Hepatocyte (in vitro differentiated cells): ENCODE measurements around the gene POMP.

ENCODE experiments used
- EZH2 ChIP-seq: fragments of 200-600 bp; sonication (generic); IDR thresholded peaks from 2 replicates; pipeline ENCODE4 v1.6.1; 2016; ENCODE audit warnings: antibody characterized with exemption, mild to moderate bottlenecking, borderline replicate concordance
- TF ChIP-seq, protein P1 (sequence below): fragments of 200-600 bp; sonication (generic); IDR thresholded peaks from 2 replicates; pipeline ENCODE4 v1.5.1; 2016; ENCODE audit warnings: antibody characterized with exemption, mild to moderate bottlenecking; ENCODE audit not compliant: poor library complexity

DNA sequence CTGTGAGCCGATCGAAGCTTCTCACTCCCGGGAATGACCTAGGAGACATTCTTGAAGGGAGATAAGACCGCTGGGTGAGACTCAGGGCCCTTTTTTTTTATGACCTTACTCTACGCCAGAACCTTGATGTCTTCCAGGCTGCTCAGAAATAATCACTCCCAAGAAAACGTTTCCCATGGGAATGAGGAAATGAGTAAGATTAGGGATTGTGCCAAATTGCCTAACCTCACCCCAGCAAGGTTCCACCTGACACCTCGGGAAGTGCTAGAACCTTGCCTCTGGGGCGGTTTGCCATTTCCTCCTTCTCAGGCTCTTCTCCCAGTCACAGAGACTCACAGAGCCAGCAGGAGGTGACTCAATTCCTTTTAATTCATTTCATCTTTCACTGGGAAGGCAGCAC is 57.6 kb downstream of the POMP start:
- TF ChIP-seq, protein P1, sequence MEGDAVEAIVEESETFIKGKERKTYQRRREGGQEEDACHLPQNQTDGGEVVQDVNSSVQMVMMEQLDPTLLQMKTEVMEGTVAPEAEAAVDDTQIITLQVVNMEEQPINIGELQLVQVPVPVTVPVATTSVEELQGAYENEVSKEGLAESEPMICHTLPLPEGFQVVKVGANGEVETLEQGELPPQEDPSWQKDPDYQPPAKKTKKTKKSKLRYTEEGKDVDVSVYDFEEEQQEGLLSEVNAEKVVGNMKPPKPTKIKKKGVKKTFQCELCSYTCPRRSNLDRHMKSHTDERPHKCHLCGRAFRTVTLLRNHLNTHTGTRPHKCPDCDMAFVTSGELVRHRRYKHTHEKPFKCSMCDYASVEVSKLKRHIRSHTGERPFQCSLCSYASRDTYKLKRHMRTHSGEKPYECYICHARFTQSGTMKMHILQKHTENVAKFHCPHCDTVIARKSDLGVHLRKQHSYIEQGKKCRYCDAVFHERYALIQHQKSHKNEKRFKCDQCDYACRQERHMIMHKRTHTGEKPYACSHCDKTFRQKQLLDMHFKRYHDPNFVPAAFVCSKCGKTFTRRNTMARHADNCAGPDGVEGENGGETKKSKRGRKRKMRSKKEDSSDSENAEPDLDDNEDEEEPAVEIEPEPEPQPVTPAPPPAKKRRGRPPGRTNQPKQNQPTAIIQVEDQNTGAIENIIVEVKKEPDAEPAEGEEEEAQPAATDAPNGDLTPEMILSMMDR: no peak
- no peak for TF ChIP-seq EZH2
